Adrenal gland (tissue), 5 donors: ENCODE results near the gene SREBF2.

Source experiments
- CTCF ChIP-seq, 6 experiments: fragments of 450-650 bp in 4 of 6; fragments of 200-600 bp in 2 of 6; sonication (generic) in 1 of 6; IDR thresholded peaks; 1 replicate in 5 of 6; 2 replicates in 1 of 6; pipeline versions ENCODE4 v1.5.1 to v1.8.0; 2016 to 2021; ENCODE audit warnings: antibody characterized with exemption in 6 of 6, mild to moderate bottlenecking in 2 of 6, moderate library complexity in 1 of 6
- POLR2A ChIP-seq, 2 donors: fragments of 450-650 bp; IDR thresholded peaks; one replicate each; pipeline ENCODE4 v1.6.1; 2017; ENCODE audit warnings: antibody characterized with exemption in 2 of 2, mild to moderate bottlenecking in 2 of 2, moderate library complexity in 1 of 2
- donor health status: DM: no; HTN: no; CAD: no.

- TF ChIP-seq CTCF (IDR thresholded peaks at IDR 0.05) (no peak), POLR2A (IDR thresholded peaks at IDR 0.05) (no peak)
Measured at GRCh38 chr22:41874090-41874489, 41.2 kb downstream of the SREBF2 start.
